ENCODE data around the gene DEFB114.

Gene DEFB114

DNA sequence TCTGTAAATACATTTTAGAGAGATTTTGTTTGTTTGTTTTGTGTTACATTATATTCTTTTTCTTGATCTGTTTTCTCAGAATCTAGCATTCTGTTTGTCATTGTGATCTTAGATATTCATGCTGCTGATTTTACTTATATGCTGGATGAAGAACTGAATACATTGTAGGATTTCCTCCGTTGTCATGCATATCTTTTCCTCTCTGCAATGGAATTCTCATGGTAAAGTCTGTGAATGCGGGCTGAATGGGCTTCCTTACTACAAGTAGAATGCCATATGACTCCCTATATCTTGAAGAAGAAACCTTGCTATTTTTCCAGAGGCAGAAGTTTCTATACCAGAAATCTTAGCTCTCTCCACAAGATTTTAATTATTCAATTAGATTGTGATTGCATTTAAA is 2.4 kb upstream of the DEFB114 start:
- no peak for TF ChIP-seq ZNF16 (tag by site-specific recombination; IDR thresholded peaks at IDR 0.05; ENCODE audit: low read depth)
- TF ChIP-seq ZNF585B (tag by site-specific recombination; IDR thresholded peaks at IDR 0.05), result no peak
- TF ChIP-seq ZBTB20 (tag by site-specific recombination; IDR thresholded peaks at IDR 0.05), result no peak
- TF ChIP-seq ZNF350 (tag by site-specific recombination; IDR thresholded peaks at IDR 0.05), result no peak
- no peak for TF ChIP-seq ZNF19 (tag by site-specific recombination; IDR thresholded peaks at IDR 0.05; ENCODE audit: low read depth)
- no peak for TF ChIP-seq ZNF302 (tag by site-specific recombination; IDR thresholded peaks at IDR 0.05; ENCODE audit: low read depth)
- TF ChIP-seq ZNF488 (tag by site-specific recombination; IDR thresholded peaks at IDR 0.05), result no peak
- no peak for TF ChIP-seq ZFP41 (tag by site-specific recombination; IDR thresholded peaks at IDR 0.05; ENCODE audit: borderline replicate concordance)
- no peak for TF ChIP-seq ZNF513 (tag by site-specific recombination; IDR thresholded peaks at IDR 0.05)
- no peak for TF ChIP-seq PRDM2 (tag by site-specific recombination; IDR thresholded peaks at IDR 0.05; ENCODE audit: borderline replicate concordance)
- TF ChIP-seq ZNF169 (tag by site-specific recombination; IDR thresholded peaks at IDR 0.05), result no peak
- TF ChIP-seq SCRT1 (tag by site-specific recombination; IDR thresholded peaks at IDR 0.05; ENCODE audit: borderline replicate concordance), result no peak
- TF ChIP-seq, protein P1, sequence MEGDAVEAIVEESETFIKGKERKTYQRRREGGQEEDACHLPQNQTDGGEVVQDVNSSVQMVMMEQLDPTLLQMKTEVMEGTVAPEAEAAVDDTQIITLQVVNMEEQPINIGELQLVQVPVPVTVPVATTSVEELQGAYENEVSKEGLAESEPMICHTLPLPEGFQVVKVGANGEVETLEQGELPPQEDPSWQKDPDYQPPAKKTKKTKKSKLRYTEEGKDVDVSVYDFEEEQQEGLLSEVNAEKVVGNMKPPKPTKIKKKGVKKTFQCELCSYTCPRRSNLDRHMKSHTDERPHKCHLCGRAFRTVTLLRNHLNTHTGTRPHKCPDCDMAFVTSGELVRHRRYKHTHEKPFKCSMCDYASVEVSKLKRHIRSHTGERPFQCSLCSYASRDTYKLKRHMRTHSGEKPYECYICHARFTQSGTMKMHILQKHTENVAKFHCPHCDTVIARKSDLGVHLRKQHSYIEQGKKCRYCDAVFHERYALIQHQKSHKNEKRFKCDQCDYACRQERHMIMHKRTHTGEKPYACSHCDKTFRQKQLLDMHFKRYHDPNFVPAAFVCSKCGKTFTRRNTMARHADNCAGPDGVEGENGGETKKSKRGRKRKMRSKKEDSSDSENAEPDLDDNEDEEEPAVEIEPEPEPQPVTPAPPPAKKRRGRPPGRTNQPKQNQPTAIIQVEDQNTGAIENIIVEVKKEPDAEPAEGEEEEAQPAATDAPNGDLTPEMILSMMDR (tag by site-specific recombination; IDR thresholded peaks at IDR 0.05), result no peak
- no peak for TF ChIP-seq PRDM4 (tag by site-specific recombination; IDR thresholded peaks at IDR 0.05)
- TF ChIP-seq, protein P2, sequence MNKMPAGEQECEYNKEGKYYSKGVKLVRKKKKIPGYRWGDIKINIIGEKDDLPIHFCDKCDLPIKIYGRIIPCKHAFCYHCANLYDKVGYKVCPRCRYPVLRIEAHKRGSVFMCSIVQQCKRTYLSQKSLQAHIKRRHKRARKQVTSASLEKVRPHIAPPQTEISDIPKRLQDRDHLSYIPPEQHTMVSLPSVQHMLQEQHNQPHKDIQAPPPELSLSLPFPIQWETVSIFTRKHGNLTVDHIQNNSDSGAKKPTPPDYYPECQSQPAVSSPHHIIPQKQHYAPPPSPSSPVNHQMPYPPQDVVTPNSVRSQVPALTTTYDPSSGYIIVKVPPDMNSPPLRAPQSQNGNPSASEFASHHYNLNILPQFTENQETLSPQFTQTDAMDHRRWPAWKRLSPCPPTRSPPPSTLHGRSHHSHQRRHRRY (tag by site-specific recombination; IDR thresholded peaks at IDR 0.05), result no peak
- no peak for TF ChIP-seq ZNF677 (tag by site-specific recombination; IDR thresholded peaks at IDR 0.05)
- no peak for TF ChIP-seq WT1 (tag by site-specific recombination; IDR thresholded peaks at IDR 0.05)
- no peak for TF ChIP-seq TCF7L2 (IDR thresholded peaks at IDR 0.05; ENCODE audit: borderline replicate concordance, low read depth, low read length)
- TF ChIP-seq INSM2 (tag by site-specific recombination; IDR thresholded peaks at IDR 0.05), result no peak
- no peak for TF ChIP-seq ZNF544 (tag by site-specific recombination; IDR thresholded peaks at IDR 0.05)
- CTCF ChIA-PET, result interaction anchor here (0.5 kb wide), 1 partner anchor 23 kb away, joined by 3 read pairs; no protein-coding TSS in a partner anchor
- POLR2A ChIA-PET, result no interaction called here
- Histone ChIP-seq H3K4me3 (ENCODE audit: low read depth, low read length) (no peak overlapping the region), H3K36me3 (ENCODE audit: control insufficient read depth in 2 of 2, insufficient read depth in 1 of 2, low read length in 2 of 2) (no peaks in the 10 kb centered on the region), H3K27ac (ENCODE audit: extremely low read depth, low read depth, low read length) (no peak overlapping the region), H3K4me1 (ENCODE audit: control insufficient read depth, insufficient read depth, low read length) (no peaks in the 10 kb centered on the region), H3K9me3 (ENCODE audit: control insufficient read depth, insufficient read depth, low read depth, low read length) (no peaks in the 10 kb centered on the region)
